ENCODE measurements around the gene VWA8.

GRCh38 chr13:41827507-41828213, 133.2 kb downstream of the VWA8 start:
- TF ChIP-seq MYC (IDR thresholded peaks at IDR 0.05; ENCODE audit: low read depth, low read length): no peak
- TF ChIP-seq CTCF (IDR thresholded peaks at IDR 0.05; ENCODE audit: low read depth, low read length): no peak

All from NB4 (cell line).